HEK293T (cell line): ENCODE results near the gene IL1RAPL1.

Experiments used
- ARNT ChIP-seq: fragments of 450-650 bp; IDR thresholded peaks from 2 replicates; pipeline ENCODE4 v1.6.1; 2017; ENCODE audit warnings: mild to moderate bottlenecking
- FOXM1 ChIP-seq: fragments of 450-650 bp; IDR thresholded peaks from 2 replicates; pipeline ENCODE4 v1.6.1; 2017; ENCODE audit warnings: mild to moderate bottlenecking, borderline replicate concordance
- HDGF ChIP-seq: fragments of 450-650 bp; IDR thresholded peaks from 2 replicates; pipeline ENCODE4 v1.6.1; 2017; ENCODE audit warnings: antibody characterized with exemption, borderline replicate concordance

DNA sequence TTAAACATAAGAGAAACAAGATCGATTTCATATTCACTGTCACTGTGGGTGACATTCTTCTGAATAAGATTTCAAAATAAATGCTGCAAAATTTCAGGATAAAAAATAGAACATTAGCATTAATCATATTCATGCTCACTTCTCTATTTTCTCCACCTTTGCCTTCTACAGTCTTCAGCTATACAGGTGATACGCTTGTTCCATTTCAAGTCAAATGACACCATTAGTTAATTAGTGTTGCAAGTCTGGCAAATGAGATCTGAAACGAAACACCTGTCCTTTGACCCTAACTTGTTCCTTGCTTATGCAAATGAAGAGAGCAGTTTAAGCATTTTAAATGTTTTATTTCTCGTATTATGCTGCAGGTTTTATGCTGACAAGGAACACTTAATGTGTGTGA lies 960.6 kb downstream of the IL1RAPL1 start:
- no peak for TF ChIP-seq HDGF
- TF ChIP-seq ARNT = no peak
- TF ChIP-seq FOXM1 = no peak
